H1 (cell line): Measurements from ENCODE around the gene ITPKC. TPM values are rescaled to one million over a fixed set of nuclear protein-coding genes. Genes with fewer than 3 reads are reported as not detected.

ENCODE experiments used
- CTBP2 ChIP-seq: IDR thresholded peaks from 2 replicates; pipeline ENCODE4 v1.7.0; 2011; ENCODE audit warnings: borderline replicate concordance, mild to moderate bottlenecking, moderate library complexity, mixed read lengths, low read length; ENCODE audit not compliant: insufficient read depth, insufficient read length
- MAFK ChIP-seq: IDR thresholded peaks from 2 replicates; pipeline ENCODE4 v1.6.1; 2012; ENCODE audit warnings: low read depth, mild to moderate bottlenecking, improper control_type of control experiment, low read length
- POLR2AphosphoS5 ChIP-seq: IDR thresholded peaks from 2 replicates; pipeline ENCODE4 v1.6.1; 2011; ENCODE audit warnings: low read depth, low read length
- RAD21 ChIP-seq, 2 experiments: IDR thresholded peaks in 1 of 2; conservative IDR thresholded peaks in 1 of 2; 2 replicates each; pipeline ENCODE4 v1.6.1; 2011; ENCODE audit warnings: low read depth in 2 of 2, low read length in 2 of 2, improper control_type of control experiment in 1 of 2, inconsistent platforms in 1 of 2, mild to moderate bottlenecking in 1 of 2, moderate library complexity in 1 of 2
- polyA plus RNA-seq, 7 experiments: library from polyadenylated mRNA; depleted of rRNA in 3 of 7; stranded (reverse) in 5 of 7; unstranded in 2 of 7; fragments of >200 nt in 5 of 7; fragments of 200-250 nt in 2 of 7; gene quantifications; 1 replicate in 5 of 7; 2 replicates in 1 of 7; 4 replicates in 1 of 7; pipeline versions ENCODE4 v1.2.1 to v1.2.3, GENCODE V29; 2011 to 2013; ENCODE audit warnings: missing spikeins in 2 of 7, mixed read lengths in 2 of 7
- total RNA-seq: library from RNA; stranded (reverse); fragmentation: NEBNext Ultra II Directional; extraction: Animal tissue kit (Norgen Biotek cat#: 25700); gene quantifications from 2 replicates; pipeline ENCODE4 v1.2.1, GENCODE V29; 2021

ITPKC gene
- total and polyA plus RNA-seq, 2 of the 8 experiments (the other 6 are each of a cell fraction or from before 2014, with no cell fraction given), result 5.2 to 8.9 TPM

DNA sequence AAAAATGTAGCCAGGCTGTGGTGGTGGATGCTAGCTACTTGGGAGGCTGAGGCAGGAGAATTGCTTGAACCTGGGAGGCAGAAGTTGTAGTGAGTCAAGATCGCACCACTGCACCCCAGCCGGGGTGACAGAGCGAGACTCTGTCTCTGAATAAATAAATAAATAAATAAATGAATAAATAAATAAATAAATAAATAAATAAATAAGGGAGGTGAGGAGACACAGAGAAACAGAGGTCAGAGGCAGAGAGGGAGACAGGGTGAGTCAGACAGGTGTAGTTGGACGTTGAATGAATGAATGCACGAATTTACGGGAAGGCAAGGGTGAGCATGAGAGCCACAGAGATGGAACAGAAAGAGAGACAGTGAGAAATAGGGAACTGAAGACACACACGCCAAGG is 64.2 kb downstream of the ITPKC start (continued):
- TF ChIP-seq POLR2AphosphoS5, result no peak
- no peak for TF ChIP-seq MAFK
- no peak for TF ChIP-seq CTBP2
- TF ChIP-seq RAD21 (IDR thresholded peaks at IDR 0.05 in 1 of 2, conservative IDR thresholded peaks at IDR 0.05 in 1 of 2; ENCODE audit: low read depth in 2 of 2, low read length in 2 of 2), result no peak
